GM18502 (cell line): Measurements from ENCODE around the gene SCRT2.

Source experiments
- ATAC-seq: cut with Tn5 transposase; IDR thresholded peaks from one replicate; pipeline ENCODE4 v1.9.1; 2021; ENCODE audit warnings: mild to moderate bottlenecking; ENCODE audit not compliant: unreplicated experiment, poor library complexity

Gene SCRT2

DNA sequence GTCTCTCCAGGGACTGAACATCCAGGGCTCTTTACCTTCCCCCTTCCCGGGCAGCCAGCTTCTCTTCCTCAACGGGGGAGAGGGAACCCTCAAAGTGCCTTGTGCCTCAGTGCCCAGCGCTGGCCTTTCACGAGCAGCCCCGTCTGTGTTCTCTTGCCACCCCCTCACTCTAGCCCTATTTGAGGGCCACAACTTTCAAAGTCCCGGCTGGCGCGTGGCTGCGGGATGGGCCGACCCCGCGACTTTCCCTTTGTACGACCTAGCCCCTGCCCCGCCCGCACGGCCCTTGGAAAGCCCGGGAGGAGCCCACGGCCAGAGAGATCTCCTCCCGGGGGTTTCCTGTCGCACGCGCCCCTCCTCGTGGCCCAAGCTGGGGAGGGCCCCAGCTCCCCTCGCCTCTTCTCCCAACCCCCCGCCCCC is 559 bp downstream of the SCRT2 start:
- ATAC-seq, result no peak

GRCh38 chr20:673603-674001 is 2.0 kb downstream of the SCRT2 start:
- no peak for ATAC-seq

DNA sequence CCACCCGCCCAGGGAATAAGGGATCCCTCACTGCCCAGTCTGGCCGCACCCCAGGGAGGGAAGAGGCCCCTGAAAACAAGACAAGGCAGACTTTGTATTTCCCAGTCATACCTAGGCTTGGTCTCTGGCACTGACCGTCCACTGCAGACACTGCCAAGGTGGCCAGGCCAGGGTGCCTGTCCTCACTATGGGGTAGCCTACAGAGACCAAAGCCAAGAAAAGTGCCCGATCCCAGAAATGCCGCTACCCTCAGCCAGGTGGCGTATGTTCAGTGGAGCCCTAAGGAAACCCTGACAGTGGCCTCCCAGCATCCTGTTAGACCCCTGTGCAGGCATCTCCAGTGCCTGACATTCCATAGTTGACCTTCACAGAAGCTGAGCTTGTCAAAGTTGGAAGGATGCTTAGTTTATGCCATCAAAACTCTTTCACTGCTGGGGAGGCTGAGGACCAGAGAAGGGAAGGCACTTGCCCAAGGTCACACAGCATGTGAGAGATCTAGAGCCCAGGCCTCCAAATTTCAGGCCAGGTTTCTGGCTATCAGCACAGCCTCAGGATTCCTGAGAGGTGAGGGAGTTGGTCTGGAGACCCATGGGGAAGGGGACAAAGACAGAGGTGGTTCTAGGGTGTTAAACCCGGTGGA is 2.5 kb downstream of the SCRT2 start:
- no peak for ATAC-seq

DNA sequence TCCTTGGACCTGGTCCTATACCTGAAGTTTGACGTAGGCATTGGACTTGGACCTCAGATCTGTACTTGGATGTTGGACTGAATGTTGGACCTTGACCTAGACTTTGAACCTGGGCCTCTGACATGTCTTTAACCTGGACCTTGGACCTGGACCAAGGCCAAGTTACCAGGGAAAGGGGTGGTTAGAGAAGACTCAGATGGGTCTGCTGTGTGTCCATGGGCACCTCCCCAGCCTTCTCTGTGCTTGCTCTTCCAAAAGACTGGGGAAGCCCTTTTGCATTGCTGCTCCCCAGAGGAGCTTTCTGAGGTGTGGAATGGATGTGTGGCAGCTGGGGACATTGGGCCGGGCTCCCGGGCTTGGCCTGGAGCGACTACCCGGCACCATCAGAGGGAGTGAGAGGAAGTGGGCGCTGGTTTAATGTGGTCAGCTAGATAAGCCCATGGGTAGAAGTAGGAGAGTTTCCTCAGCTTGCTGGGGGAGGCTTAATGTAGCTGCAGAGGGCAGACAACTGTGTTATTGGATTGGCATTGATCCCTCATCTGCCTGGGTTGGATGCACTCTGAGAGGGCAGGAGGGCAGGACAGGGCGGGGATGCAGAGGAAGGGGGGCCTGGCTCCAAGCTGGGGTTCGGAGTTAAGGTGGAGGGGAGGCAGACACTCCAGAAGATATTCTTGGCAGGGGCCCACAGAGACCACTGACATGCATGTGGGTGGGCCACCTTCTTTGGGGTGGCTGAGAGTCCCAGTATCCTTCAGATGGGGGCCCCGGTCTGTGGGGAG is 4.2 kb downstream of the SCRT2 start:
- ATAC-seq, result no peak

GRCh38 chr20:669573-669972 is 6.0 kb downstream of the SCRT2 start:
- no peak for ATAC-seq

- no peak for ATAC-seq
Measured at GRCh38 chr20:668638-669037, 7.0 kb downstream of the SCRT2 start.

- ATAC-seq, result no peak
Measured at GRCh38 chr20:668050-668449, 7.6 kb downstream of the SCRT2 start.

- no peak for ATAC-seq
Measured at GRCh38 chr20:667351-668034, 8.1 kb downstream of the SCRT2 start.

DNA sequence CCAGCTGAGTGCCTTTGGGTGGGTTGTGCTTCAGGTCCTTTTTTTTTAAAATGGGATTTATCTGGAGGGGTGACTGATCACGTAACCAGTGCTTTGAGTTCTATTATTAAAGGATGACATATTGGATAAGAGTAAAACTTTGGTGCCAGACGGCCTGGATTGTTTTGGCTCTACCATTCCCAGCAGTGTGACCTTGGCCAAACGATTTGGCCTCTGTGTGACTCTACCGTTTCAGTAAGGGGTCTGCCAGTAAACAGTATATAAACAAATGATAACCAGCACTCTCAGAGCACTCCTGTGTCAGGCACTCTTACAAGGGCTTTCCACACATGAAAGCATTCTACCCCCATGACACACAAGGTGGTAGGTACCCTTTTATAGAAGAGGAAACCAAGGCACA is 8.7 kb downstream of the SCRT2 start:
- no peak for ATAC-seq

GRCh38 chr20:665276-665675 is 10.3 kb downstream of the SCRT2 start:
- no peak for ATAC-seq

- no peak for ATAC-seq
Measured at GRCh38 chr20:664576-664975, 11.0 kb downstream of the SCRT2 start.

GRCh38 chr20:664151-664550 is 11.5 kb downstream of the SCRT2 start:
- no peak for ATAC-seq

DNA sequence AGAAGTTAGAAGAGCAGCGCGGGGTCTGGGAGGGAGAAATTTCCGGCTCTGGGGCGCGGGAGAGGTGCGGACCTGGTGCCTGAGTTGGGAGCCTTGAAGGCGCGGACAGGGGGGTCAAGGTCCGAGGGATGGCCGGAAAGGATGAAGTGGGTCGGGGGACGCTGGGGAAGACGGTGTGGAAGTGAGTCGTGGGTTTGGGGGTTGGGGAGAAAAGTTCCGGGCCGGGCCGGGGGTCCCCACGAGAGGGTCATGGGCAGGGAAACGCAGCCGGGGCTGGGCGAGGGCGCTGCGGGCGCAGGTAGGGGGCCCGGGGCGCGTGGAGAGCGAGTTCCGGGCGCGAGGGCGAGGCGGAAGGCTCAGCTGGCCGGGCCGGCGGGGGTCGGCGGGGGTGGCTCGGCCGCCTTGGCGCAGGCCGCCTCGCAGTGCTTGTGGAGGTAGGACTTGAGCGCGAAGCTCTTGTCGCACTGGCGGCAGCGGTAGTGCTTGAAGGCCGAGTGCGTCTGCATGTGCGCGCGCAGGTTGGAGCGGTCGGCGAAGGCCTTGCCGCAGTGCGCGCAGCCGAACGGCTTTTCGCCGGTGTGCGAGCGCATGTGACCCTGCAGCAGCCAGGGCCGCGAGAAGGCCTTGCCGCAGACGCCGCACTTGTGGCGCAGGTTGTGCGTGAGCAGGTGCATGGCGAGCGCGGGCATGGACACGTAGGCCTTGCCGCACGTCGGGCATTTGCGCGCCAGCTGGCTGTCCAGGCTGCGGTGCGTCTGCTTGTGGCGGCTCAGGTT is 12.1 kb downstream of the SCRT2 start:
- no peak for ATAC-seq

GRCh38 chr20:662277-663192 is 13.1 kb downstream of the SCRT2 start:
- ATAC-seq, result no peak

GRCh38 chr20:661474-662270 is 13.9 kb downstream of the SCRT2 start:
- ATAC-seq, result no peak

DNA sequence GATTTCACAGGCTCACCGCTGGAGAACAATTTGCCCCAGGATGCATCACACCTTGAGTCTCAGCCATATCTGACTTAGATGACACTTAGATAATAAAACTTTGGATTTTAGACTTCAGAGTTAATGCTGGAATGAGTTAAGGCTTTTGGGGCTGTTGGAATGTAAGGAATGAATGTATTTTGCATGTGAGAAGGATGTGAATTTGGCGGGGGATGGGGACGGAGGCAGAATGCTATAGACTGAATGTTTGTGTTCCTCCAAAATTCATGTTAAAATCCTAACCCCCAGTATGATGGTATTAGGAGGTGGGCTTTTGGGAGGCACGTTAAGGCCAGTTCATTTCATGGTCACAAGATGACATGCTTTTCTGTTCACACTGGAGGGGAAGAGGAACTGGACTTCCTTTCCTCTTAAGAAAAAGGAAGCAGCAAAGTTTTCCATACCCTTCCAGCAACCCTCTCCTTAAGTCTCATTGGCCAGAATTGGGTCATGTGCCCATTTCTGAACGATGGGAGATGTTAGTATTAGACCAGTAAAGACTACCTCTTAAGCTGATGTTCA is 16.8 kb downstream of the SCRT2 start:
- ATAC-seq, result no peak

- ATAC-seq, result no peak
Measured at GRCh38 chr20:658202-658601, 17.4 kb downstream of the SCRT2 start.

GRCh38 chr20:655726-656624 is 19.6 kb downstream of the SCRT2 start:
- ATAC-seq, result no peak
